Left ventricle myocardium inferior (tissue), 1 donor: Measurements from ENCODE around the gene MSRB2. TPM values are rescaled to one million over a fixed set of nuclear protein-coding genes. Genes with fewer than 3 reads are reported as not detected.

Experiments
- DNase-seq: peaks from one replicate; pipeline ENCODE4 v3.0.0-alpha.2; 2020
- H3K27ac ChIP-seq: fragments of 200-600 bp; replicated peaks from 2 replicates; pipeline ENCODE4 v1.8.0; 2021
- H3K27me3 ChIP-seq: fragments of 200-600 bp; 2 replicates; pipeline ENCODE4 v1.8.0; 2021; ENCODE audit warnings: low read depth
- H3K36me3 ChIP-seq: fragments of 200-600 bp; 2 replicates; pipeline ENCODE4 v1.8.0; 2021
- H3K4me1 ChIP-seq: fragments of 200-600 bp; 2 replicates; pipeline ENCODE4 v1.8.0; 2021
- H3K4me3 ChIP-seq: fragments of 200-600 bp; 2 replicates; pipeline ENCODE4 v1.8.0; 2021; ENCODE audit warnings: mild to moderate bottlenecking, moderate library complexity
- H3K9me3 ChIP-seq: fragments of 200-600 bp; replicated peaks from 2 replicates; pipeline ENCODE4 v1.8.0; 2021
- CTCF ChIP-seq: fragments of 200-600 bp; IDR thresholded peaks from 2 replicates; pipeline ENCODE4 v1.8.0; 2021; ENCODE audit warnings: antibody characterized with exemption, mild to moderate bottlenecking, borderline replicate concordance
- intact Hi-C: fragments of 100-400 bp; cut with micrococcal nuclease; formaldehyde crosslinking; loops from one replicate; pipeline ENCODE4 v1.11.0; 2022
- long read RNA-seq: library from polyadenylated mRNA; unstranded; transcript quantifications from one replicate; pipeline ENCODE4 v2.0.0, GENCODE V29; 2021
- total RNA-seq: library from RNA; stranded (reverse); fragmentation: NEBNext Ultra II Directional; extraction: Animal tissue kit (Norgen Biotek cat#: 25700); gene quantifications from one replicate; pipeline ENCODE4 v1.2.1, GENCODE V29; 2021
- donor health status: DM: no; HTN: yes; CAD: no; lungs with severe emphysema.

The MSRB2 gene
- 146 TPM for total RNA-seq
- long read RNA-seq, transcript MSRB2-201 (5 exons, 1,803 nt) = major isoform, 152 of 167 reads
- long read RNA-seq, partial matches to known transcripts = 4 of 167 reads
- long read RNA-seq, other reads (novel, unspliced or antisense) = 11 of 167 reads

DNA sequence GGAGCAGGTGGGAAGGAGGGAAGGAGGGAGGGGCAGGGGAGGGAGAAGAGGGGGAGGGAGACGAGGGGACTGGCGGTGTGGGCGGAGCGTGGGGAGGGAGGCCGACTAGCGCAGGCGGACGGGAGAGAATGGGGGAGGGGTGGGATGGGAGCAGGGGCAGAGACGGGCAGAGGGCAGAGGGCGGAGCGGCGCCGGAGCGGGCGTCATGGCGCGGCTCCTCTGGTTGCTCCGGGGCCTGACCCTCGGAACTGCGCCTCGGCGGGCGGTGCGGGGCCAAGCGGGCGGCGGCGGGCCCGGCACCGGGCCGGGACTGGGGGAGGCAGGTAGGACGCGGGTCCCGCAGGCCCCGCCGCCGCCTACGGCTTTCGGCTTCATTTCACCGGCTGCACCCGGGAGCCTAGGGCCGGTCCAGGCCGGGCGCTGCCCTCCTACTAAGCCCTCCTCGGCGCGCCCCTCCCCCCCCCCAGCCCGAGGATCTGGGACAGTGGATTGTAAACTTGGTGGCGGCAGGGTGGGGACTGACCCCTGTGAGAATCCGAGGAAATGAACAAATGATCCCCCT, at the start of gene MSRB2:
MSRB2 (plus strand) TSS at position 176 of the 562 bp plus-strand sequence; CDS start at position 206, 30 bp downstream.
- Histone ChIP-seq H3K4me1 (peaks cover 48% of the 10 kb centered on the region), H3K36me3 (no peaks in the 10 kb centered on the region), H3K4me3 (peak within 1 kb of the TSS; percentile 91), H3K27me3 (no peaks in the 10 kb centered on the region), H3K27ac (peak within 1 kb of the TSS; percentile 97), H3K9me3 (peaks cover 29% of the 10 kb centered on the region)
- no peak for TF ChIP-seq CTCF
- DNase-seq = peak; percentile 94
- intact Hi-C loops = no loop called here

- Histone ChIP-seq H3K4me3 (no peak overlapping the region), H3K4me1 (peaks cover 13% of the 10 kb centered on the region), H3K27me3 (no peaks in the 10 kb centered on the region), H3K36me3 (no peaks in the 10 kb centered on the region), H3K27ac (no peak overlapping the region), H3K9me3 (peaks cover 6% of the 10 kb centered on the region)
- intact Hi-C loops = no loop called here
- no peak for DNase-seq
- TF ChIP-seq CTCF = no peak
These were observed 49.4 kb upstream of the MSRB2 start for GRCh38 chr10:23046027-23046426.

DNA sequence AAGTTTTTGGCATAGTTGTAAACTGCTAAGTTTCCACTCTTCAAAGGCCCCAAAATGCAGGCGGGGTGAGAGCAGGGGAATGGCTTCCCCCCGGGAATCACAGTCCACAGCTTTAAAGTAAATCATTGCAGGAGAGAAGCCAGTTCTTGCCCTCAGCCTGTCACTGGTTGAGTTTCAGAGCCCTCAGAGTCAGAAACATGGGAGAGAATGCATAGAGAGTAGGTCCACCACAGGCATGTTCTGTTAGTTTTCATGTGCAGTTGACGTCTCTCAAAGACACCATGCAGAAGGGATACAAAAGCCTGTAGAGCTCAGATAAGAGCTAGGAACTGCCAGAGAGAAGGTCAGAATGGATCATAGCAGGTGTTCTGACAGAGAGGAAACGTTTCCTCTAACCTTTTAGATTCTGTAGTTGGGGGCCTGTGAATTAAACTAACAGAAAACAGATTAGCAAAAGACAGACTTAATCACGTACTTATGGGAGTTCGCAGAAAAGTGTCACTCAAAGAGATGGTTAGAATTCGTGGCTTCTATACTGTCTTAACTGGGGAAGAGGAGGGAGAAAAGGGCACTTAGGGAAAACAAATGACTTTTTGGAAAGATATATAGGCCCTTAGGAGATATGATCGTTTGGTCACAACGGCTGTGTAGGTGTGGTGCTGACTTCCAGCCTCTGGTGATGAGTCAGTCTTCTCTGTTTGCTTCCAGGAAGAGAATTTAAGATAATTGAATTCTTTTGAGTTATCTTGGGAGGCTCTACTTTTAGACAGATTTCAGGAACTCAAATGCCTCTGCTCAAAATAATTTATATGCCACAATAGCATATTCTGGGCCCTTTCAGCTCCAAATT, 48.0 kb upstream of the MSRB2 start:
- Histone ChIP-seq H3K9me3 (peaks cover 6% of the 10 kb centered on the region), H3K27ac (no peak overlapping the region), H3K4me3 (no peak overlapping the region), H3K36me3 (no peaks in the 10 kb centered on the region), H3K4me1 (peaks cover 16% of the 10 kb centered on the region), H3K27me3 (no peaks in the 10 kb centered on the region)
- DNase-seq = no peak
- intact Hi-C loops = no loop called here
- TF ChIP-seq CTCF = no peak

- H3K36me3 ChIP-seq = no peaks in the 10 kb centered on the region
- intact Hi-C loops = no loop called here
- no peak overlapping the region for H3K27ac ChIP-seq
- H3K4me1 ChIP-seq = peaks cover 16% of the 10 kb centered on the region
- H3K27me3 ChIP-seq = no peaks in the 10 kb centered on the region
- TF ChIP-seq CTCF = no peak
- no peak overlapping the region for H3K4me3 ChIP-seq
- H3K9me3 ChIP-seq = no peaks in the 10 kb centered on the region
- no peak for DNase-seq
These were observed 47.2 kb upstream of the MSRB2 start for GRCh38 chr10:23048191-23048590.

GRCh38 chr10:23051278-23051677, 44.1 kb upstream of the MSRB2 start:
- DNase-seq = no peak
- no peak overlapping the region for H3K27ac ChIP-seq
- H3K36me3 ChIP-seq = no peaks in the 10 kb centered on the region
- TF ChIP-seq CTCF = no peak
- no peaks in the 10 kb centered on the region for H3K9me3 ChIP-seq
- peaks cover 16% of the 10 kb centered on the region for H3K4me1 ChIP-seq
- H3K27me3 ChIP-seq = no peaks in the 10 kb centered on the region
- intact Hi-C loops = no loop called here
- H3K4me3 ChIP-seq = no peak overlapping the region
